Kidney (tissue), 14 donors: ENCODE data around the gene PKN1. TPM values are rescaled to one million over a fixed set of nuclear protein-coding genes. Genes with fewer than 3 reads are reported as not detected.
"Not testable (repeated sequence)": the region's sequence is repeated elsewhere in the genome, so short reads cannot be mapped to it uniquely, and the experiment has no call there.

Experiments
- DNase-seq, 5 donors: peaks; one replicate each; pipeline ENCODE4 v3.0.0-alpha.2; 2013 to 2020
- FAIRE-seq: peaks from 2 replicates; lab custom pipeline; 2012; peaks lifted over from hg19 to GRCh38; lab: Jason Lieb, UNC
- H3K27ac ChIP-seq, 2 donors: one replicate each; pipeline ENCODE4 v1.7.0; 2013; ENCODE audit warnings: low read depth in 2 of 2, low read length in 2 of 2, inconsistent platforms in 1 of 2
- H3K27me3 ChIP-seq: one replicate; pipeline ENCODE4 v1.7.1; 2013; ENCODE audit warnings: low read length, inconsistent platforms; ENCODE audit not compliant: control insufficient read depth, insufficient read depth
- H3K36me3 ChIP-seq, 3 donors: one replicate each; pipeline versions ENCODE4 v1.7.0 to v1.7.1; 2013; ENCODE audit warnings: low read length in 3 of 3, control low read depth in 1 of 3, inconsistent platforms in 1 of 3; ENCODE audit not compliant: insufficient read depth in 3 of 3, control insufficient read depth in 2 of 3
- H3K4me1 ChIP-seq, 3 donors: one replicate each; pipeline versions ENCODE4 v1.7.0 to v1.7.1; 2013; ENCODE audit warnings: low read length in 3 of 3, inconsistent platforms in 1 of 3, low read depth in 1 of 3; ENCODE audit not compliant: control insufficient read depth in 2 of 3, insufficient read depth in 2 of 3
- H3K4me3 ChIP-seq, 3 donors: one replicate each; pipeline versions ENCODE4 v1.7.0 to v1.8.1; 2013; ENCODE audit warnings: low read length in 3 of 3, control low read depth in 1 of 3, inconsistent platforms in 1 of 3
- H3K9ac ChIP-seq, 3 donors: one replicate each; pipeline versions ENCODE4 v1.7.0 to v1.7.1; 2013; ENCODE audit warnings: low read length in 3 of 3, control low read depth in 1 of 3, inconsistent platforms in 1 of 3
- H3K9me3 ChIP-seq, 3 donors: one replicate each; pipeline versions ENCODE4 v1.7.0 to v1.7.1; 2013; ENCODE audit warnings: low read length in 3 of 3, control low read depth in 1 of 3, inconsistent platforms in 1 of 3; ENCODE audit not compliant: control insufficient read depth in 2 of 3, insufficient read depth in 1 of 3
- CTCF ChIP-seq: IDR thresholded peaks from 3 replicates; pipeline ENCODE4 v1.5.1; 2012; ENCODE audit warnings: mild to moderate bottlenecking, moderate library complexity, borderline replicate concordance; ENCODE audit not compliant: insufficient read depth; ENCODE audit errors: extremely low read depth
- intact Hi-C: fragments of 100-400 bp; cut with DNase I; formaldehyde crosslinking; loops from one replicate; pipeline ENCODE4 v1.11.1; 2022
- polyA plus RNA-seq: library from polyadenylated mRNA; stranded (reverse); fragments of 350-450 nt; fragmentation: Illumina TruSeq; extraction: RNeasy Lipid Tissue Mini Kit (QIAGEN cat#74804); gene quantifications from one replicate; pipeline ENCODE4 v1.2.3, GENCODE V29; 2014; ENCODE audit warnings: low read depth, low replicate concordance; ENCODE audit not compliant: insufficient read depth
- total RNA-seq: library from RNA; stranded (reverse); fragmentation: NEBNext Ultra II Directional; extraction: Animal tissue kit (Norgen Biotek cat#: 25700); gene quantifications from one replicate; pipeline ENCODE4 v1.2.1, GENCODE V29; 2021
- donor health status: control.
- donor health status: control.
- donor health status: control.
- donor health status: control.
- donor health status: control.
- donor health status: DM: yes; HTN: yes; CAD: no.
- donor health status: Normal renal cell carcinoma (clear cell type).

PKN1 gene
- total and polyA plus RNA-seq, 2 donors from 2014 or later, result 67.7 to 103 TPM

GRCh38 chr19:14459703-14460102 is 26.6 kb downstream of the PKN1 start:
- TF ChIP-seq CTCF, result no peak
- DNase-seq (no peak), FAIRE-seq (no peak)
- intact Hi-C loops, result no loop called here
- Histone ChIP-seq H3K36me3 (peaks cover 0 to 19% (median 0%) of the 10 kb centered on the region in 3 donors), H3K9ac (no peak overlapping the region), H3K27me3 (no peaks in the 10 kb centered on the region), H3K4me1 (no peaks in the 10 kb centered on the region), H3K9me3 (no peaks in the 10 kb centered on the region), H3K27ac (no peak overlapping the region), H3K4me3 (no peak overlapping the region)

- FAIRE-seq (no peak), DNase-seq (no peak)
- intact Hi-C loops, result no loop called here
- Histone ChIP-seq H3K9ac (no peak overlapping the region), H3K9me3 (no peaks in the 10 kb centered on the region), H3K27me3 (no peaks in the 10 kb centered on the region), H3K4me3 (no peak overlapping the region), H3K36me3 (peaks cover 0 to 20% (median 0%) of the 10 kb centered on the region in 3 donors), H3K4me1 (no peaks in the 10 kb centered on the region), H3K27ac (no peak overlapping the region)
- no peak for TF ChIP-seq CTCF
Measured at GRCh38 chr19:14460935-14461334, 27.8 kb downstream of the PKN1 start.

GRCh38 chr19:14462401-14462800 is 29.3 kb downstream of the PKN1 start:
- H3K27ac ChIP-seq, DNase-seq, H3K9me3 ChIP-seq, H3K9ac ChIP-seq, H3K4me3 ChIP-seq, H3K4me1 ChIP-seq, H3K27me3 ChIP-seq, intact Hi-C loops, FAIRE-seq: not testable (repeated sequence)
- peaks cover 0 to 23% (median 0%) of the 10 kb centered on the region in 3 donors for H3K36me3 ChIP-seq

- FAIRE-seq (no peak), DNase-seq (no peak)
- Histone ChIP-seq H3K36me3 (peaks cover 0 to 18% (median 3%) of the 10 kb centered on the region in 3 donors), H3K27me3 (no peaks in the 10 kb centered on the region), H3K9me3 (no peaks in the 10 kb centered on the region), H3K4me3 (no peak overlapping the region), H3K4me1 (no peaks in the 10 kb centered on the region), H3K27ac (no peak overlapping the region), H3K9ac (no peak overlapping the region)
- TF ChIP-seq CTCF, result no peak
- intact Hi-C loops, result no loop called here
Measured at GRCh38 chr19:14463747-14464146, 30.6 kb downstream of the PKN1 start.
